ENCODE results near the gene CHMP2A.
"Not testable (repeated sequence)": the region's sequence is repeated elsewhere in the genome, so short reads cannot be mapped to it uniquely, and the experiment has no call there.

GRCh38 chr19:58542641-58543372 is 12.1 kb downstream of the CHMP2A start:
- TF ChIP-seq CTCF (conservative IDR thresholded peaks at IDR 0.05; ENCODE audit: low read depth in 2 of 2); STAT1 (IDR thresholded peaks at IDR 0.05; ENCODE audit: unreplicated experiment); EZH2 (IDR thresholded peaks at IDR 0.05; ENCODE audit: low read depth, unreplicated experiment): not testable (repeated sequence)
- TF ChIP-seq, protein P1, sequence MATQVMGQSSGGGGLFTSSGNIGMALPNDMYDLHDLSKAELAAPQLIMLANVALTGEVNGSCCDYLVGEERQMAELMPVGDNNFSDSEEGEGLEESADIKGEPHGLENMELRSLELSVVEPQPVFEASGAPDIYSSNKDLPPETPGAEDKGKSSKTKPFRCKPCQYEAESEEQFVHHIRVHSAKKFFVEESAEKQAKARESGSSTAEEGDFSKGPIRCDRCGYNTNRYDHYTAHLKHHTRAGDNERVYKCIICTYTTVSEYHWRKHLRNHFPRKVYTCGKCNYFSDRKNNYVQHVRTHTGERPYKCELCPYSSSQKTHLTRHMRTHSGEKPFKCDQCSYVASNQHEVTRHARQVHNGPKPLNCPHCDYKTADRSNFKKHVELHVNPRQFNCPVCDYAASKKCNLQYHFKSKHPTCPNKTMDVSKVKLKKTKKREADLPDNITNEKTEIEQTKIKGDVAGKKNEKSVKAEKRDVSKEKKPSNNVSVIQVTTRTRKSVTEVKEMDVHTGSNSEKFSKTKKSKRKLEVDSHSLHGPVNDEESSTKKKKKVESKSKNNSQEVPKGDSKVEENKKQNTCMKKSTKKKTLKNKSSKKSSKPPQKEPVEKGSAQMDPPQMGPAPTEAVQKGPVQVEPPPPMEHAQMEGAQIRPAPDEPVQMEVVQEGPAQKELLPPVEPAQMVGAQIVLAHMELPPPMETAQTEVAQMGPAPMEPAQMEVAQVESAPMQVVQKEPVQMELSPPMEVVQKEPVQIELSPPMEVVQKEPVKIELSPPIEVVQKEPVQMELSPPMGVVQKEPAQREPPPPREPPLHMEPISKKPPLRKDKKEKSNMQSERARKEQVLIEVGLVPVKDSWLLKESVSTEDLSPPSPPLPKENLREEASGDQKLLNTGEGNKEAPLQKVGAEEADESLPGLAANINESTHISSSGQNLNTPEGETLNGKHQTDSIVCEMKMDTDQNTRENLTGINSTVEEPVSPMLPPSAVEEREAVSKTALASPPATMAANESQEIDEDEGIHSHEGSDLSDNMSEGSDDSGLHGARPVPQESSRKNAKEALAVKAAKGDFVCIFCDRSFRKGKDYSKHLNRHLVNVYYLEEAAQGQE (IDR thresholded peaks at IDR 0.05; ENCODE audit: unreplicated experiment): not testable (repeated sequence)

All from GM23338 (cell line).